ENCODE data around the gene OXLD1.

OXLD1 gene

DNA sequence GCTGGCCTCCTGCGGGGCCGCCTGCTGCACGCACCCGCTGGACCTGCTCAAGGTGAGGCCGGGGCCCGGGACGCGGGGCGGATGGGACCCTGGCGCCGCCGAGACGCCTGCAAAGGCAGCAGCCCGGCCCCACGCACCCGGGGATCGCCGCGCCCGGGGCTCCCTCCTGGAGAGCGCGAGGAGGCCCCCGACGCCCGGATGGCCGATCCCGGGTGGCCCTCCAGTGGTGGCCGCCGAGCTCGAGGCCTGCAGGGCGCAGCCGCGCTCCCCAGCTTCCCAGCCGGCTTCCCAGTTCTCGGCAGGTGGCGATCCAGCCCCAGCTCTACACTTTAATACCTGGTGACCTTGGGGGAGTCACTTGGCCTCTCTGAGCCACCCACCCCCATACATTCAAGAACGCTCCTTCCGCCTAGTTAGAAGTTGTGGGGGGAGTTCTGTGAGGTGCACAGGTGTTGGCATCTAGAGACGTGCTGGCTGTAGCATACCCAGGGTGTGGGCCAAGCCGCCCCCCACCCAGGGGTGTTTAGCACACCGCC lies 46.1 kb upstream of the OXLD1 start (continued):
- TF ChIP-seq ZNF37A (tag by site-specific recombination; IDR thresholded peaks at IDR 0.05) (no peak), HOXD13 (CRISPR knock-in tag; IDR thresholded peaks at IDR 0.05; ENCODE audit: borderline replicate concordance) (no peak), ZBTB26 (tag by site-specific recombination; optimal IDR thresholded peaks at IDR 0.05) (peak; percentile 48), ZBTB17 (tag by site-specific recombination; IDR thresholded peaks at IDR 0.05) (peak; percentile 20; the same call in 1 of the 2 replicates), GLIS2 (tag by site-specific recombination; IDR thresholded peaks at IDR 0.05) (peak; percentile 84), ZEB2 (tag by site-specific recombination; IDR thresholded peaks at IDR 0.05) (peak; percentile 53), BCL11A (tag by site-specific recombination; IDR thresholded peaks at IDR 0.05; ENCODE audit: low read depth) (0 out of 2 replicates have a peak, but pooled peaks have one; percentile 17), ZNF155 (tag by site-specific recombination; IDR thresholded peaks at IDR 0.05) (no peak), ZNF449 (tag by site-specific recombination; IDR thresholded peaks at IDR 0.05) (no peak), SETDB1 (IDR thresholded peaks at IDR 0.05; ENCODE audit: insufficient read length, low read length) (no peak), ZNF561 (tag by site-specific recombination; IDR thresholded peaks at IDR 0.05; ENCODE audit: borderline replicate concordance) (no peak; the same call in 1 of the 2 replicates), ZFP37 (tag by site-specific recombination; IDR thresholded peaks at IDR 0.05) (no peak), KLF10 (tag by site-specific recombination; IDR thresholded peaks at IDR 0.05) (peak; percentile 46; the same call in 1 of the 2 replicates), ZBTB44 (tag by site-specific recombination; IDR thresholded peaks at IDR 0.05) (no peak), ZNF223 (tag by site-specific recombination; IDR thresholded peaks at IDR 0.05) (no peak), ZNF391 (tag by site-specific recombination; IDR thresholded peaks at IDR 0.05; ENCODE audit: borderline replicate concordance, low read depth) (no peak), EGR2 (tag by site-specific recombination; IDR thresholded peaks at IDR 0.05; ENCODE audit: low read depth) (peak; percentile 42; the same call in 1 of the 2 replicates), ZNF654 (tag by site-specific recombination; IDR thresholded peaks at IDR 0.05; ENCODE audit: low read depth) (no peak), ZNF2 (tag by site-specific recombination; IDR thresholded peaks at IDR 0.05) (no peak), KLF7 (tag by site-specific recombination; IDR thresholded peaks at IDR 0.05; ENCODE audit: borderline replicate concordance) (0 out of 2 replicates have a peak, but pooled peaks have one; percentile 18), ZNF292 (tag by site-specific recombination; IDR thresholded peaks at IDR 0.05; ENCODE audit: borderline replicate concordance, low read depth) (no peak), ZNF433 (tag by site-specific recombination; IDR thresholded peaks at IDR 0.05; ENCODE audit: low read depth) (no peak), ZNF768 (tag by site-specific recombination; IDR thresholded peaks at IDR 0.05) (0 out of 2 replicates have a peak, but pooled peaks have one; percentile 38), ZNF398 (tag by site-specific recombination; IDR thresholded peaks at IDR 0.05) (peak; percentile 14; the same call in 1 of the 2 replicates)
- TF ChIP-seq, protein P1, sequence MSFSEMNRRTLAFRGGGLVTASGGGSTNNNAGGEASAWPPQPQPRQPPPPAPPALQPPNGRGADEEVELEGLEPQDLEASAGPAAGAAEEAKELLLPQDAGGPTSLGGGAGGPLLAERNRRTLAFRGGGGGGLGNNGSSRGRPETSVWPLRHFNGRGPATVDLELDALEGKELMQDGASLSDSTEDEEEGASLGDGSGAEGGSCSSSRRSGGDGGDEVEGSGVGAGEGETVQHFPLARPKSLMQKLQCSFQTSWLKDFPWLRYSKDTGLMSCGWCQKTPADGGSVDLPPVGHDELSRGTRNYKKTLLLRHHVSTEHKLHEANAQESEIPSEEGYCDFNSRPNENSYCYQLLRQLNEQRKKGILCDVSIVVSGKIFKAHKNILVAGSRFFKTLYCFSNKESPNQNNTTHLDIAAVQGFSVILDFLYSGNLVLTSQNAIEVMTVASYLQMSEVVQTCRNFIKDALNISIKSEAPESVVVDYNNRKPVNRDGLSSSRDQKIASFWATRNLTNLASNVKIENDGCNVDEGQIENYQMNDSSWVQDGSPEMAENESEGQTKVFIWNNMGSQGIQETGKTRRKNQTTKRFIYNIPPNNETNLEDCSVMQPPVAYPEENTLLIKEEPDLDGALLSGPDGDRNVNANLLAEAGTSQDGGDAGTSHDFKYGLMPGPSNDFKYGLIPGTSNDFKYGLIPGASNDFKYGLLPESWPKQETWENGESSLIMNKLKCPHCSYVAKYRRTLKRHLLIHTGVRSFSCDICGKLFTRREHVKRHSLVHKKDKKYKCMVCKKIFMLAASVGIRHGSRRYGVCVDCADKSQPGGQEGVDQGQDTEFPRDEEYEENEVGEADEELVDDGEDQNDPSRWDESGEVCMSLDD (tag by site-specific recombination; IDR thresholded peaks at IDR 0.05), result peak; percentile 44; the same call in 1 of the 2 replicates
- TF ChIP-seq, protein P2, sequence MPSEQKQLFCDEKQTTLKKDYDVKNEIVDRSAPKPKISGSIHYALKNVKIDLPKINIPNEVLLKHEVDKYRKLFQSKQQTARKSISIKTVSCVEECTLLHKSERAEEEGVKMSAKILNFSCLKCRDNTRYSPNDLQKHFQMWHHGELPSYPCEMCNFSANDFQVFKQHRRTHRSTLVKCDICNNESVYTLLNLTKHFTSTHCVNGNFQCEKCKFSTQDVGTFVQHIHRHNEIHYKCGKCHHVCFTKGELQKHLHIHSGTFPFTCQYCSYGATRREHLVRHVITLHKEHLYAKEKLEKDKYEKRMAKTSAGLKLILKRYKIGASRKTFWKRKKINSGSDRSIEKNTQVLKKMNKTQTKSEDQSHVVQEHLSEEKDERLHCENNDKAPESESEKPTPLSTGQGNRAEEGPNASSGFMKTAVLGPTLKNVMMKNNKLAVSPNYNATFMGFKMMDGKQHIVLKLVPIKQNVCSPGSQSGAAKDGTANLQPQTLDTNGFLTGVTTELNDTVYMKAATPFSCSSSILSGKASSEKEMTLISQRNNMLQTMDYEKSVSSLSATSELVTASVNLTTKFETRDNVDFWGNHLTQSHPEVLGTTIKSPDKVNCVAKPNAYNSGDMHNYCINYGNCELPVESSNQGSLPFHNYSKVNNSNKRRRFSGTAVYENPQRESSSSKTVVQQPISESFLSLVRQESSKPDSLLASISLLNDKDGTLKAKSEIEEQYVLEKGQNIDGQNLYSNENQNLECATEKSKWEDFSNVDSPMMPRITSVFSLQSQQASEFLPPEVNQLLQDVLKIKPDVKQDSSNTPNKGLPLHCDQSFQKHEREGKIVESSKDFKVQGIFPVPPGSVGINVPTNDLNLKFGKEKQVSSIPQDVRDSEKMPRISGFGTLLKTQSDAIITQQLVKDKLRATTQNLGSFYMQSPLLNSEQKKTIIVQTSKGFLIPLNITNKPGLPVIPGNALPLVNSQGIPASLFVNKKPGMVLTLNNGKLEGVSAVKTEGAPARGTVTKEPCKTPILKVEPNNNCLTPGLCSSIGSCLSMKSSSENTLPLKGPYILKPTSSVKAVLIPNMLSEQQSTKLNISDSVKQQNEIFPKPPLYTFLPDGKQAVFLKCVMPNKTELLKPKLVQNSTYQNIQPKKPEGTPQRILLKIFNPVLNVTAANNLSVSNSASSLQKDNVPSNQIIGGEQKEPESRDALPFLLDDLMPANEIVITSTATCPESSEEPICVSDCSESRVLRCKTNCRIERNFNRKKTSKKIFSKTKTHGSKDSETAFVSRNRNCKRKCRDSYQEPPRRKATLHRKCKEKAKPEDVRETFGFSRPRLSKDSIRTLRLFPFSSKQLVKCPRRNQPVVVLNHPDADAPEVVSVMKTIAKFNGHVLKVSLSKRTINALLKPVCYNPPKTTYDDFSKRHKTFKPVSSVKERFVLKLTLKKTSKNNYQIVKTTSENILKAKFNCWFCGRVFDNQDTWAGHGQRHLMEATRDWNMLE (tag by site-specific recombination; conservative IDR thresholded peaks at IDR 0.05; ENCODE audit: low read depth), result no peak
